ENCODE results near the gene GRIK1. TPM values are rescaled to one million over a fixed set of nuclear protein-coding genes. Genes with fewer than 3 reads are reported as not detected.

GRIK1 gene
- total RNA-seq, 2 donors from 2014 or later: not detected

- Mint-ChIP-seq H3K27ac (no peak overlapping the region), H3K9me3 (peaks cover 13% of the 10 kb centered on the region), H3K4me3 (no peak overlapping the region), H3K36me3 (peaks cover 5% of the 10 kb centered on the region), H3K27me3 (no peaks in the 10 kb centered on the region), H3K4me1 (ENCODE audit: low read depth in 2 of 2) (no peaks in the 10 kb centered on the region)
- ATAC-seq (no peak), DNase-seq (ENCODE audit: low spot score) (no peak)
Measured at GRCh38 chr21:29697555-29698193, 242.1 kb downstream of the GRIK1 start.

GRCh38 chr21:29696937-29697336 lies 242.9 kb downstream of the GRIK1 start:
- H3K27ac Mint-ChIP-seq: no peak overlapping the region
- H3K4me1 Mint-ChIP-seq (ENCODE audit: low read depth in 2 of 2): no peaks in the 10 kb centered on the region
- H3K9me3 Mint-ChIP-seq: peaks cover 13% of the 10 kb centered on the region
- H3K36me3 Mint-ChIP-seq: peaks cover 5% of the 10 kb centered on the region
- H3K27me3 Mint-ChIP-seq: no peaks in the 10 kb centered on the region
- DNase-seq (ENCODE audit: low spot score): no peak
- H3K4me3 Mint-ChIP-seq: no peak overlapping the region
- no peak for ATAC-seq

- peaks cover 3% of the 10 kb centered on the region for H3K9me3 Mint-ChIP-seq
- ATAC-seq (no peak), DNase-seq (ENCODE audit: low spot score) (no peak)
Measured at GRCh38 chr21:29691616-29692491, 247.9 kb downstream of the GRIK1 start.

GRCh38 chr21:29689753-29690152 lies 250.0 kb downstream of the GRIK1 start:
- Mint-ChIP-seq H3K36me3 (no peaks in the 10 kb centered on the region), H3K4me1 (ENCODE audit: low read depth in 2 of 2) (no peaks in the 10 kb centered on the region), H3K27me3 (no peaks in the 10 kb centered on the region), H3K4me3 (no peak overlapping the region), H3K27ac (no peak overlapping the region), H3K9me3 (peaks cover 3% of the 10 kb centered on the region)
- ATAC-seq (no peak), DNase-seq (ENCODE audit: low spot score) (no peak)

More at GRCh38 chr21:29691616-29692491, 247.9 kb downstream of the GRIK1 start:
- no peak overlapping the region for H3K27ac Mint-ChIP-seq
- H3K4me3 Mint-ChIP-seq: no peak overlapping the region
- H3K4me1 Mint-ChIP-seq (ENCODE audit: low read depth in 2 of 2): no peaks in the 10 kb centered on the region
- no peaks in the 10 kb centered on the region for H3K36me3 Mint-ChIP-seq
- H3K27me3 Mint-ChIP-seq: no peaks in the 10 kb centered on the region

GRCh38 chr21:29684106-29684505 lies 255.7 kb downstream of the GRIK1 start:
- Mint-ChIP-seq H3K27me3 (no peaks in the 10 kb centered on the region), H3K4me1 (ENCODE audit: low read depth in 2 of 2) (no peaks in the 10 kb centered on the region), H3K27ac (no peak overlapping the region), H3K9me3 (peaks cover 9% of the 10 kb centered on the region), H3K4me3 (no peak overlapping the region), H3K36me3 (no peaks in the 10 kb centered on the region)
- ATAC-seq (no peak), DNase-seq (ENCODE audit: low spot score) (no peak)

GRCh38 chr21:29682800-29683199 lies 257.0 kb downstream of the GRIK1 start:
- H3K9me3 Mint-ChIP-seq: peaks cover 9% of the 10 kb centered on the region
- H3K4me1 Mint-ChIP-seq (ENCODE audit: low read depth in 2 of 2): no peaks in the 10 kb centered on the region
- H3K36me3 Mint-ChIP-seq: no peaks in the 10 kb centered on the region

GRCh38 chr21:29680273-29680672 lies 259.5 kb downstream of the GRIK1 start:
- H3K27ac Mint-ChIP-seq: no peak overlapping the region
- peaks cover 9% of the 10 kb centered on the region for H3K9me3 Mint-ChIP-seq
- ATAC-seq: no peak
- H3K4me3 Mint-ChIP-seq: no peak overlapping the region
- DNase-seq (ENCODE audit: low spot score): no peak
- H3K27me3 Mint-ChIP-seq: no peaks in the 10 kb centered on the region
- no peaks in the 10 kb centered on the region for H3K4me1 Mint-ChIP-seq (ENCODE audit: low read depth in 2 of 2)
- H3K36me3 Mint-ChIP-seq: no peaks in the 10 kb centered on the region

More at GRCh38 chr21:29682800-29683199, 257.0 kb downstream of the GRIK1 start:
- no peaks in the 10 kb centered on the region for H3K27me3 Mint-ChIP-seq
- no peak overlapping the region for H3K27ac Mint-ChIP-seq
- DNase-seq (ENCODE audit: low spot score) (no peak), ATAC-seq (no peak)
- H3K4me3 Mint-ChIP-seq: no peak overlapping the region

GRCh38 chr21:29678626-29679025 lies 261.2 kb downstream of the GRIK1 start:
- H3K4me3 Mint-ChIP-seq: no peak overlapping the region
- no peaks in the 10 kb centered on the region for H3K4me1 Mint-ChIP-seq (ENCODE audit: low read depth in 2 of 2)
- no peak for ATAC-seq
- peaks cover 9% of the 10 kb centered on the region for H3K9me3 Mint-ChIP-seq
- no peak for DNase-seq (ENCODE audit: low spot score)
- no peaks in the 10 kb centered on the region for H3K27me3 Mint-ChIP-seq
- no peak overlapping the region for H3K27ac Mint-ChIP-seq
- no peaks in the 10 kb centered on the region for H3K36me3 Mint-ChIP-seq

- DNase-seq (ENCODE audit: low spot score) (no peak), ATAC-seq (no peak)
- Mint-ChIP-seq H3K4me3 (no peak overlapping the region), H3K27ac (no peak overlapping the region), H3K27me3 (no peaks in the 10 kb centered on the region), H3K36me3 (no peaks in the 10 kb centered on the region), H3K4me1 (ENCODE audit: low read depth in 2 of 2) (no peaks in the 10 kb centered on the region), H3K9me3 (peaks cover 6% of the 10 kb centered on the region)
Measured at GRCh38 chr21:29677326-29677725, 262.5 kb downstream of the GRIK1 start.

- Mint-ChIP-seq H3K9me3 (peaks cover 5% of the 10 kb centered on the region), H3K36me3 (no peaks in the 10 kb centered on the region), H3K4me1 (ENCODE audit: low read depth in 2 of 2) (no peaks in the 10 kb centered on the region), H3K27ac (no peak overlapping the region), H3K27me3 (no peaks in the 10 kb centered on the region), H3K4me3 (no peak overlapping the region)
- ATAC-seq (no peak), DNase-seq (ENCODE audit: low spot score) (no peak)
Measured at GRCh38 chr21:29676395-29676794, 263.4 kb downstream of the GRIK1 start.

GRCh38 chr21:29675451-29675850 lies 264.3 kb downstream of the GRIK1 start:
- Mint-ChIP-seq H3K27ac (no peak overlapping the region), H3K9me3 (peaks cover 2% of the 10 kb centered on the region)
- no peak for ATAC-seq

GRCh38 chr21:29674343-29674742 lies 265.5 kb downstream of the GRIK1 start:
- Mint-ChIP-seq H3K27me3 (no peaks in the 10 kb centered on the region), H3K4me1 (ENCODE audit: low read depth in 2 of 2) (no peaks in the 10 kb centered on the region), H3K4me3 (no peak overlapping the region), H3K9me3 (no peaks in the 10 kb centered on the region), H3K27ac (no peak overlapping the region), H3K36me3 (no peaks in the 10 kb centered on the region)
- no peak for DNase-seq (ENCODE audit: low spot score)
- no peak for ATAC-seq

More at GRCh38 chr21:29675451-29675850, 264.3 kb downstream of the GRIK1 start:
- H3K4me3 Mint-ChIP-seq: no peak overlapping the region
- H3K36me3 Mint-ChIP-seq: no peaks in the 10 kb centered on the region
- no peak for DNase-seq (ENCODE audit: low spot score)
- H3K4me1 Mint-ChIP-seq (ENCODE audit: low read depth in 2 of 2): no peaks in the 10 kb centered on the region
- no peaks in the 10 kb centered on the region for H3K27me3 Mint-ChIP-seq

GRCh38 chr21:29673096-29673610 lies 266.6 kb downstream of the GRIK1 start:
- Mint-ChIP-seq H3K9me3 (peaks cover 2% of the 10 kb centered on the region), H3K4me3 (no peak overlapping the region), H3K4me1 (ENCODE audit: low read depth in 2 of 2) (no peaks in the 10 kb centered on the region), H3K27ac (no peak overlapping the region), H3K27me3 (no peaks in the 10 kb centered on the region), H3K36me3 (no peaks in the 10 kb centered on the region)
- ATAC-seq: no peak
- DNase-seq (ENCODE audit: low spot score): no peak

- H3K9me3 Mint-ChIP-seq: peaks cover 7% of the 10 kb centered on the region
- no peak for ATAC-seq
Measured at GRCh38 chr21:29671728-29672127, 268.1 kb downstream of the GRIK1 start.

More at GRCh38 chr21:29671728-29672127, 268.1 kb downstream of the GRIK1 start:
- no peaks in the 10 kb centered on the region for H3K4me1 Mint-ChIP-seq (ENCODE audit: low read depth in 2 of 2)
- no peak for DNase-seq (ENCODE audit: low spot score)
- H3K4me3 Mint-ChIP-seq: no peak overlapping the region
- H3K36me3 Mint-ChIP-seq: no peaks in the 10 kb centered on the region
- no peaks in the 10 kb centered on the region for H3K27me3 Mint-ChIP-seq
- H3K27ac Mint-ChIP-seq: no peak overlapping the region
